Type B pancreatic cell (in vitro differentiated cells): ENCODE data around the gene MEGF6. TPM values are rescaled to one million over a fixed set of nuclear protein-coding genes. Genes with fewer than 3 reads are reported as not detected.
A peak's percentile ranks its signal among the peaks of the same experiment; 100 is the strongest.

Experiments
- DNase-seq: peaks from one replicate; pipeline ENCODE4 v3.0.0; 2021; ENCODE audit warnings: mixed read lengths; ENCODE audit not compliant: unreplicated experiment; ENCODE audit errors: extremely low spot score
- H3K27ac Mint-ChIP-seq: 2 replicates; pipeline ENCODE4 v1.8.0; 2021; ENCODE audit warnings: mild to moderate bottlenecking, mixed read lengths
- H3K27me3 Mint-ChIP-seq: 2 replicates; pipeline ENCODE4 v1.8.0; 2021; ENCODE audit warnings: mixed read lengths
- H3K36me3 Mint-ChIP-seq: 2 replicates; pipeline ENCODE4 v1.8.0; 2021; ENCODE audit warnings: mixed read lengths
- H3K4me1 Mint-ChIP-seq: one replicate; pipeline ENCODE4 v1.8.0; 2021; ENCODE audit warnings: mixed read lengths; ENCODE audit not compliant: unreplicated experiment
- H3K4me3 Mint-ChIP-seq: 2 replicates; pipeline ENCODE4 v1.8.0; 2021; ENCODE audit warnings: mild to moderate bottlenecking, mixed read lengths
- H3K9me3 Mint-ChIP-seq: 2 replicates; pipeline ENCODE4 v1.8.0; 2021; ENCODE audit warnings: mixed read lengths
- total RNA-seq: library from RNA; stranded (reverse); gene quantifications from 2 replicates; pipeline ENCODE4 v1.2.1, GENCODE V29; 2021; ENCODE audit warnings: low replicate concordance
- TF ChIP-seq, protein P1 (sequence below): fragments of 200-600 bp; sonication (generic); conservative IDR thresholded peaks from 2 replicates; pipeline ENCODE4 v1.5.0; 2021; ENCODE audit warnings: antibody characterized with exemption, mild to moderate bottlenecking

MEGF6 gene
- total RNA-seq, 1 donor from 2014 or later = 61.7 TPM

DNA sequence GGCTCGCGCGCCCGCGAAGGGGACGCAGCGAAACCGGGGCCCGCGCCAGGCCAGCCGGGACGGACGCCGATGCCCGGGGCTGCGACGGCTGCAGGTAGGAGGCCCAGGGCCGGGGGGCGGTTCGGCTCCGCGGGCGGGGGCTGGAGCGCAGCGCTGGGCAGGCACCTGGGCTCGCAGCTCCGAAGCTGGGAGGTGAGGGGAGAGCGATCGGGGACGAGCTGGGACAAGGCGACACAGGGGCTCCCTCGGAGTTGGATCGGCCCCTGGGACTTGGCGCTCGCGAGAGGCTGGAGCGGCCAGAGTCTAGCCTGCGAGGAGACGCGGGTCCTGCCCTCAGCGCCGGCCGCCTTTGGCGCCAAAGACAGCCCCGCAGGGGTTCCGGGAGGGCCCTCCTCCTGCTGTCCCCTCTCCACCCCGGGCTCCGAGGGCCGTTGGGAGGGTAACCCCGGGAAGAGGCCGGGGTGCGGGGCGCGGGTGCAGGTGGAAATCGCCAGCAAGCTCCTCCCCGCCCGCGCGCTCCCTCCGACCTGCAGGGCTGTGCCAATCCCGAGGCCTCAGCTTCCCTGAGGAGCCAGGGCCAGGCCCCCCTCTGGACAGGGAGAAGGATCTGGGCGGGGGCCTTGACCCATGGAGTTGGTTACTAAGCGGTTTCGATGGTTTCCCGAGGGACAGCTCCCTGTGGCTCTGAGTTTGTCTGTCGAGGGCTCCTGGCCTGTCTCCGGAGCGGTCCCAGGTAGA is 41.4 kb upstream of the MEGF6 start:
- H3K27me3 Mint-ChIP-seq = peaks cover 63% of the 10 kb centered on the region
- peak overlapping the region; percentile 57 for H3K4me3 Mint-ChIP-seq
- DNase-seq = no peak
- H3K4me1 Mint-ChIP-seq = peaks cover 8% of the 10 kb centered on the region
- TF ChIP-seq, protein P1, sequence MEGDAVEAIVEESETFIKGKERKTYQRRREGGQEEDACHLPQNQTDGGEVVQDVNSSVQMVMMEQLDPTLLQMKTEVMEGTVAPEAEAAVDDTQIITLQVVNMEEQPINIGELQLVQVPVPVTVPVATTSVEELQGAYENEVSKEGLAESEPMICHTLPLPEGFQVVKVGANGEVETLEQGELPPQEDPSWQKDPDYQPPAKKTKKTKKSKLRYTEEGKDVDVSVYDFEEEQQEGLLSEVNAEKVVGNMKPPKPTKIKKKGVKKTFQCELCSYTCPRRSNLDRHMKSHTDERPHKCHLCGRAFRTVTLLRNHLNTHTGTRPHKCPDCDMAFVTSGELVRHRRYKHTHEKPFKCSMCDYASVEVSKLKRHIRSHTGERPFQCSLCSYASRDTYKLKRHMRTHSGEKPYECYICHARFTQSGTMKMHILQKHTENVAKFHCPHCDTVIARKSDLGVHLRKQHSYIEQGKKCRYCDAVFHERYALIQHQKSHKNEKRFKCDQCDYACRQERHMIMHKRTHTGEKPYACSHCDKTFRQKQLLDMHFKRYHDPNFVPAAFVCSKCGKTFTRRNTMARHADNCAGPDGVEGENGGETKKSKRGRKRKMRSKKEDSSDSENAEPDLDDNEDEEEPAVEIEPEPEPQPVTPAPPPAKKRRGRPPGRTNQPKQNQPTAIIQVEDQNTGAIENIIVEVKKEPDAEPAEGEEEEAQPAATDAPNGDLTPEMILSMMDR = no peak
- H3K9me3 Mint-ChIP-seq = no peaks in the 10 kb centered on the region
- no peaks in the 10 kb centered on the region for H3K36me3 Mint-ChIP-seq
- no peak overlapping the region for H3K27ac Mint-ChIP-seq

GRCh38 chr1:3651930-3652547 is 40.7 kb upstream of the MEGF6 start, which contains the start of gene TP73:
TP73 (plus strand) TSS chr1:3652516; CDS start chr1:3682366, 29,850 bp downstream.
- Mint-ChIP-seq H3K27ac (no peak within 1 kb of the TSS), H3K4me1 (peaks cover 8% of the 10 kb centered on the region), H3K9me3 (no peaks in the 10 kb centered on the region), H3K4me3 (peak within 1 kb of the TSS; percentile 57), H3K27me3 (peaks cover 56% of the 10 kb centered on the region), H3K36me3 (no peaks in the 10 kb centered on the region)
- no peak for DNase-seq
- TF ChIP-seq, protein P1 = no peak

DNA sequence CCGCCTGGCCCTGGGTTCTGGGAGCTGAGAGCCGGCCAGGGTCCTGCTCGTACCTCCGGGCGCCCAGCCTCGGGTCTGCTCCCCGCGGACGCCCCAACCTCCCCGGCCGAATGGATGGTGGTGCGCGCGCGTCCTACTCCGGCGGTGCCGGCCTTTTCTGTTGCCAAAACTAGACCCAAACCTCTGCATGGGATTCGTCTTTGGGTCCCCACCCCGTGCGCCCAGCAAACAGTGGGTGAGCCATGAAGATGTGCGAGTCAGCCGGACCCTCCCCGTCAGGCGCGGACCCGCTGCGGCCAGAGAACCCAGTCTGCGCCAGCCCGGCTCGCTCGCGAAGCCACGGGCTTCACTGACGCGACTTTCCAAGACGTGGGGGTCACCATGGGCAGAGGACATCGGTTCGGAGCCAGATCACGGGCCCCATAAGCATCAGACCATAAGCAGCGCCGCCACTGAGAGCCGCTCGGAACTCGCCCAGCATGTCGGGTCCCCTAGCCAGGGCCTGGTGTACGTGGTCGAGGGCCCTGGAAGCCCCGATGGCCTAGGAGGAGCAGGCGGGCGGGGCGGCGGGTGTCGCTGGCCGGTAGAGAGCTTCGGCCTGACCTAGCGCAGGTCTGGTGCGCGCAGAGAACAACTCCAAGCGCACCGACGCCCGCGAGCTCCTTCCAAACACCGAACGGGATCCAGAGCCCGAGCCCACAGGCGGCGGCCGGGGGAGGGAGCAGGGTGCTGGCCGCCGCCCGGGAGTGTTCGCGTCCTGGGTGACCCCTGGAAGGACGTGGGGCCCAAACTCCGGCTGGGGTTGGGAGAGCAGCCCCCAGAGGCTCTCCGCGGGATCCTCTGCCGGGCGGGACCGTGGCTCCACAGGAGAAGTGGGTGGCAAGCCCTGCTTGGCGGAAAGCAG is 40.0 kb upstream of the MEGF6 start:
- DNase-seq = no peak
- Mint-ChIP-seq H3K27me3 (peaks cover 49% of the 10 kb centered on the region), H3K36me3 (no peaks in the 10 kb centered on the region), H3K27ac (no peak overlapping the region), H3K4me1 (peaks cover 8% of the 10 kb centered on the region), H3K9me3 (no peaks in the 10 kb centered on the region), H3K4me3 (peak overlapping the region; percentile 77)
- TF ChIP-seq, protein P1 = no peak

GRCh38 chr1:3650248-3651025 is 39.1 kb upstream of the MEGF6 start:
- Mint-ChIP-seq H3K4me1 (peaks cover 8% of the 10 kb centered on the region), H3K9me3 (no peaks in the 10 kb centered on the region), H3K36me3 (peaks cover 3% of the 10 kb centered on the region), H3K27ac (no peak overlapping the region), H3K4me3 (peak overlapping the region; percentile 87), H3K27me3 (peaks cover 40% of the 10 kb centered on the region)
- DNase-seq = no peak
- TF ChIP-seq, protein P1 = no peak
